HEK293T (cell line): ENCODE data around the gene CISD3.

ENCODE experiments used
- CTCF ChIA-PET: fragments of 350-600 bp; formaldehyde crosslinking; extraction: SDS; loops from one replicate; lab custom pipeline; 2021; ENCODE audit warnings: antibody characterized with exemption, inconsistent platforms; lab: Yijun Ruan, JAX
- POLR2A ChIA-PET: fragments of 350-600 bp; formaldehyde crosslinking; extraction: SDS; loops from one replicate; lab custom pipeline; 2020; ENCODE audit warnings: antibody characterized with exemption, inconsistent platforms; lab: Yijun Ruan, JAX
- DNase-seq: peaks from one replicate; pipeline ENCODE4 v3.0.0; 2012; ENCODE audit warnings: mixed read lengths; ENCODE audit errors: extremely low spot score
- ARNT ChIP-seq: fragments of 450-650 bp; IDR thresholded peaks from 2 replicates; pipeline ENCODE4 v1.6.1; 2017; ENCODE audit warnings: mild to moderate bottlenecking
- BHLHE40 ChIP-seq: fragments of 450-650 bp; IDR thresholded peaks from 2 replicates; pipeline ENCODE4 v1.6.1; 2016; ENCODE audit warnings: mild to moderate bottlenecking, moderate library complexity, borderline replicate concordance
- CTBP1 ChIP-seq: fragments of 450-650 bp; IDR thresholded peaks from 2 replicates; pipeline ENCODE4 v1.6.1; 2016; ENCODE audit warnings: borderline replicate concordance
- ELF4 ChIP-seq: fragments of 450-650 bp; IDR thresholded peaks from 2 replicates; pipeline ENCODE4 v1.6.1; 2017; ENCODE audit warnings: antibody characterized with exemption
- FOXA1 ChIP-seq: fragments of 450-650 bp; IDR thresholded peaks from 2 replicates; pipeline ENCODE4 v1.6.1; 2016; ENCODE audit warnings: mild to moderate bottlenecking
- FOXK2 ChIP-seq: fragments of 450-650 bp; IDR thresholded peaks from 2 replicates; pipeline ENCODE4 v1.6.1; 2016; ENCODE audit warnings: mild to moderate bottlenecking
- FOXM1 ChIP-seq: fragments of 450-650 bp; IDR thresholded peaks from 2 replicates; pipeline ENCODE4 v1.6.1; 2017; ENCODE audit warnings: mild to moderate bottlenecking, borderline replicate concordance
- HDGF ChIP-seq: fragments of 450-650 bp; IDR thresholded peaks from 2 replicates; pipeline ENCODE4 v1.6.1; 2017; ENCODE audit warnings: antibody characterized with exemption, borderline replicate concordance
- L3MBTL2 ChIP-seq: fragments of 450-650 bp; conservative IDR thresholded peaks from 2 replicates; pipeline ENCODE4 v1.6.1; 2016; ENCODE audit warnings: mild to moderate bottlenecking
- LEF1 ChIP-seq: fragments of 450-650 bp; IDR thresholded peaks from 2 replicates; pipeline ENCODE4 v1.6.1; 2017; ENCODE audit warnings: mild to moderate bottlenecking, borderline replicate concordance
- NFRKB ChIP-seq: fragments of 450-650 bp; IDR thresholded peaks from 2 replicates; pipeline ENCODE4 v1.6.1; 2016; ENCODE audit warnings: mild to moderate bottlenecking, moderate library complexity
- SP1 ChIP-seq: fragments of 450-650 bp; IDR thresholded peaks from 2 replicates; pipeline ENCODE4 v1.6.1; 2017
- SUZ12 ChIP-seq: fragments of 450-650 bp; IDR thresholded peaks from 2 replicates; pipeline ENCODE4 v1.6.1; 2016; ENCODE audit warnings: mild to moderate bottlenecking
- TARDBP ChIP-seq: fragments of 450-650 bp; IDR thresholded peaks from 2 replicates; pipeline ENCODE4 v1.6.1; 2016
- ZNF384 ChIP-seq: fragments of 450-650 bp; IDR thresholded peaks from 2 replicates; pipeline ENCODE4 v1.6.1; 2016
- TF ChIP-seq, protein P1 (sequence below): fragments of 450-650 bp; IDR thresholded peaks from 2 replicates; pipeline ENCODE4 v1.6.1; 2016

The CISD3 gene

DNA sequence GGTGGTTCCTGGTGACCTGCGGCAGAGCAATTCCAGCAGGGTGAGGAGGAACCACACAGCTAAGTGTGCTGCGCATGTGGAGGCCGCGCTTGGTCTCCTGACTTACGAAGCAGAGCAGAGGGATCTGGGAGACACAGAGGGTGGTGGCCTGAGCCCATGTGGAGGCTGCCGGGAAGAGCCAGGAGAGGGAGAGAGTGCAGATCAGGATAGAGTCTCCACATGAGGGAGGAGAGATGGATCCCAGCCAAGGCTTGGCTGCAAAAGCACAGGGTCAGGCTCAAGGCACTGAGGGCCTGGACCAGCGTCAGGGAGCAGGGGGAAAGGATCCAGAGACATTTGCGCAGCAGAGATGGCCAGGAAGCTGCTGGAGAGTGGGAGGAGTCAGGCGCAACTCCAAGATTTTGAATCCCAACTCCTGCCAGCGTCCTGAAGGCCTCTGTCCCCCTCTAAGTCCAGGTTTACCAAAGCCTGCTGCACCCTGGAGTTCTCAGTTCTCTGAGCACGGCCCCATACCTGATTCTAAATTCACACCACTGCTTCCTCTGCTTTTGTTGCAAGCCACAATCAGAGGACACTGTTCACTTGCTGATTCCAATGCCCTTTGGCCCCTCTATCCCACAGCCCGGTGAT is 36.3 kb upstream of the CISD3 start:
- ChIA-PET CTCF (no interaction called here), POLR2A (no interaction called here)
- DNase-seq = no peak
- no peak for TF ChIP-seq TARDBP
- no peak for TF ChIP-seq L3MBTL2
- TF ChIP-seq FOXK2 = no peak
- TF ChIP-seq ZNF384 = no peak
- TF ChIP-seq ELF4 = no peak
- no peak for TF ChIP-seq FOXM1
- TF ChIP-seq CTBP1 = no peak
- TF ChIP-seq, protein P1, sequence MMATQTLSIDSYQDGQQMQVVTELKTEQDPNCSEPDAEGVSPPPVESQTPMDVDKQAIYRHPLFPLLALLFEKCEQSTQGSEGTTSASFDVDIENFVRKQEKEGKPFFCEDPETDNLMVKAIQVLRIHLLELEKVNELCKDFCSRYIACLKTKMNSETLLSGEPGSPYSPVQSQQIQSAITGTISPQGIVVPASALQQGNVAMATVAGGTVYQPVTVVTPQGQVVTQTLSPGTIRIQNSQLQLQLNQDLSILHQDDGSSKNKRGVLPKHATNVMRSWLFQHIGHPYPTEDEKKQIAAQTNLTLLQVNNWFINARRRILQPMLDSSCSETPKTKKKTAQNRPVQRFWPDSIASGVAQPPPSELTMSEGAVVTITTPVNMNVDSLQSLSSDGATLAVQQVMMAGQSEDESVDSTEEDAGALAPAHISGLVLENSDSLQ = no peak
- TF ChIP-seq BHLHE40 = no peak
- no peak for TF ChIP-seq LEF1
- no peak for TF ChIP-seq SP1
- no peak for TF ChIP-seq HDGF
- TF ChIP-seq ARNT = no peak

DNA sequence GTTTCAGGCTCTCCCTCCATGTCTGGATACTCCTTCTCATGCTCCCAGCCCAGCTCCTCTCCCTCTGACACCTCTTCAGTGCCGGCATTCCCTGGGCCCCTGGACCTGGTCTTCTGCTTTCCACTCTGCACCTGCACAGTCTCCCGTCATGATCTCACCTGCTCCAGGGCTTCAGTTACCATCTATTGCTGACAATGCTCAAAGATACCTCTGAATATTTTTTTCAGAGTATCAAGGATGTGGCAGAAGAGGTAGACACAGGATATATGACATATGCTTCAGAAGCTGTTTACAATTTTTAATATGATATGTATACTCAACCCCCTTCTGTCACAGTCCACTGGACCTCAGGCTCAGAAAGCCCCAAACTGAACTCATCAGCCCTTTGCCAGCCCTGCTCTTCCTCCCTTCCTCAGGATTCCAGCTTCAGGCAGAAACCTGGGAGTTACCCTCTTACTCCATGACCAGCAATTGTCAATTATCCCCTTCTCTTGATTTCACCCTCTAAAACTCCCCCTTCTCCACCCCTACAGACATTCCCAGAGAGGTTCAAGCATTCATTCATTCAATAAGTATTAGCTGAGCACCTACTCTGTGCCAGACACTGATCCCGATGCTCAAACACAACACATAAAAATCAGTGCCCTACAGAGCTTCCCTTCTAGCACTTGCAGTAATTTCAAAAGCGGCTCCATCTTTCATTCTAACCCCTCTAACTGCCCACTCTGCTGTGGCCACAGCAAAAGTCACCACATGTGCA is 32.9 kb upstream of the CISD3 start:
- DNase-seq = no peak
- ChIA-PET CTCF (interaction anchor here (0.9 to 1.1 kb wide), 2 partner anchors 12 to 13 kb away, joined by 3 to 4 read pairs; no protein-coding TSS in a partner anchor), POLR2A (interaction anchor here (0.8 to 2.6 kb wide), 4 partner anchors 8 to 34 kb away, joined by 3 to 7 read pairs (median 4); partner anchors contain the start of gene MLLT6)
- TF ChIP-seq FOXK2 (no peak), BHLHE40 (no peak), SUZ12 (no peak), L3MBTL2 (no peak), FOXA1 (no peak), ELF4 (no peak), HDGF (no peak), LEF1 (no peak), SP1 (no peak), CTBP1 (no peak), NFRKB (no peak), ZNF384 (no peak), TARDBP (no peak), FOXM1 (no peak), ARNT (no peak)
- TF ChIP-seq, protein P1 = no peak

DNA sequence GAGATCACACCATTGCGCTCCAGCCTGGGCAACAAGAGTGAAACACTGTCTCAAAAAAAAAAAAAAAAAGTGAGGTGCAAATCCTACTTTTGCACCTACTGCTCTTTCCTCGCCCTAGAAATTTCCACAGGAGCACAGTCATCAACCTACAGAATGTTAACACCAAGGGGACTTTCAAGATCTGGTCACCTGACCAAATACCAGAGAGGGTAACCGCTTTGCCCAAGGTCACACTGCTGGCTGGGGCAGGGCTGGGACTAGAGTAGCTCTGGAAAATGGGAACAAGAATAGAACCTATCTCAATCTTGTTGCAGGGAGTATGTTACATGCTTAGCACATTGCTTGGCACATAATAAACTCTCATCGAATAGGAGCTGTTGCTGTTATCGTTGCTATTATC is 31.4 kb upstream of the CISD3 start:
- ChIA-PET CTCF (interaction anchor here (0.9 to 1.5 kb wide), 2 partner anchors 36 to 189 kb away, joined by 3 read pairs; no protein-coding TSS in a partner anchor), POLR2A (no interaction called here)
- TF ChIP-seq L3MBTL2 (no peak), ELF4 (no peak), FOXK2 (no peak), BHLHE40 (no peak), LEF1 (no peak), ZNF384 (no peak), ARNT (no peak), SP1 (no peak), NFRKB (no peak)
- DNase-seq = no peak

DNA sequence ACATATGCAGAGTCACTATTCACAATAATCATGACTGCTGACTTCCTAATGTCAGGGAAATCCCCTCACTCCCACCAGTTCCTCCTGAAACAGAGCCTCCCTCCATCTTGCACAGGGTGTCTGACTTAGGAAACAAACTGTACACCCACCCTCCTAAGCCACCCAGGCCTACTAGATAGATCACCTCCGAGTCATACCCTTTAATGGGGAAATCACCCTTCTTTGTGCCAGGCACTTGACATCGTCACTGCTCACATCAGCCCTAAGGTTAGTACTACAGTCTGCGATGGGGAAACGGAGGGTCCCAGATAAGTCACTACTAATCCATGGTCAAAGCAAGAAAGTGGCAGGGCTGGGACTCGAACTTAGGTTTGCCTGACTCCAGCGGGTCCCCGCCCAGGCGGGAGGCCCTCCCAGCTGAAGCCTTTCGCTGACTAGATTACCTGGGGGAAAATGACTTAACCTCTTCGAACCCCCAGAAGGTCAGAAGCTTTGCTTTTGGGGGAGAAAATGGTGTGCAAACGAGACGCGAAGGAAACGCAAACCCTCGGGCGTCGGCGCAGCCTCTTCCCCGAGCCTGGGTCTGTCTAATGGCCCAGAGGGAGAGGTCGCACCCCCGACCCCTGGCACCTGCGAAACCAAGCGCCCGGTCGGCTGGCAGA is 28.5 kb upstream of the CISD3 start:
- TF ChIP-seq TARDBP (no peak), ARNT (no peak), SUZ12 (no peak), ELF4 (no peak), FOXA1 (no peak), NFRKB (no peak), CTBP1 (no peak), FOXK2 (no peak), L3MBTL2 (no peak), SP1 (no peak), ZNF384 (no peak), BHLHE40 (no peak), FOXM1 (no peak)
- TF ChIP-seq, protein P1 = no peak
- ChIA-PET POLR2A (interaction anchor here (1.1 to 2.1 kb wide), 10 partner anchors 9 to 152 kb away, joined by 3 to 8 read pairs (median 4); partner anchors contain the start of genes CISD3 and RPL23), CTCF (no interaction called here)
- DNase-seq = no peak

DNA sequence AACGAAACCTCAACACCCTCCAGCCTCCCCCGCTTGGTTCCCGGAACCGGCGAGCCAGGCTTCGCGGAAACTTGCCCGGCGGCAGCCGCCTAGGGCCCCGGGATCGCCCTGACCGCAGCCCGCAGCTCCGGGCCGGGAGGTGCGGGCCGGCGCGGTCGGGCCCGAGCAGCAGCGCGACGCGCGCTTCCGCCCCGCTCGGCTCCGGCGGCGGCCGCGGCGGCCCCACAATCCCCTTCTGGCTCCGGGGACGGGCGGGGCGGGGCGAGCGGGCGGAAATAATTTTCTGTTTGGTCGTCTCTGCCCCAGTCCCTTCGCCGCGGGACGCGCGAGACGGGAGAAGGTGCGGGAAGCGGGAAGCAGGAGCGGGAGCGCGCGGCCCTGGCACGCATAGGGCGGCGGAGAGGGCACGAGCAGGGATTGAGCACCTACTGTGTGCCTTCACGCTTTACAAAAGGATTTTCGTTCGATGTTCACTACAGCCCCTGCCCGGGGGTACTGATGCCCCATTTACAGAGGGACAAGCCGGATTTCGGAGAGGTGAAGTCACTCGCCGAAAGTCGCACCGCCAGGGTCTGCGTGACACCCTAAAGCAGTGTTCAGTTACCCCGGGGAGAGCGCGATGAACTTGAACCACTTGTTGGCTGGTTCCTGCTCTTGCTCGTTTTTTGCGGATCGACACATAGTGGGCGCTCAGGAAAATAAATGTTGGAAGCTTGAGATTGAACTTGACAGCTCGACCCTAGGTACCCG is 27.8 kb upstream of the CISD3 start:
- CTCF ChIA-PET = no interaction called here
- no peak for TF ChIP-seq FOXM1
- TF ChIP-seq FOXA1 = no peak
- TF ChIP-seq L3MBTL2 = peak; percentile 97
- no peak for TF ChIP-seq ARNT
- no peak for TF ChIP-seq LEF1
- POLR2A ChIA-PET = interaction anchor here (1.1 to 2.8 kb wide), 11 partner anchors 8 to 151 kb away, joined by 3 to 8 read pairs (median 4); partner anchors contain the start of genes CISD3 and RPL23
- DNase-seq = peak; percentile 73
